Neural crest cell (in vitro differentiated cells): ENCODE measurements around the gene CIPC. TPM values are rescaled to one million over a fixed set of nuclear protein-coding genes. Genes with fewer than 3 reads are reported as not detected.

ENCODE experiments used
- DNase-seq: peaks from one replicate; pipeline ENCODE4 v3.0.0; 2021; ENCODE audit warnings: low read depth, mixed read lengths, low spot score
- H3K27ac Mint-ChIP-seq: one replicate; pipeline ENCODE4 v1.8.0; 2021; ENCODE audit warnings: mild to moderate bottlenecking, mixed read lengths; ENCODE audit not compliant: unreplicated experiment
- H3K27me3 Mint-ChIP-seq: 2 replicates; pipeline ENCODE4 v1.8.0; 2021; ENCODE audit warnings: low read depth, mild to moderate bottlenecking, mixed read lengths
- H3K36me3 Mint-ChIP-seq: 2 replicates; pipeline ENCODE4 v1.8.0; 2021; ENCODE audit warnings: low read depth, mild to moderate bottlenecking, mixed read lengths
- H3K4me1 Mint-ChIP-seq: 2 replicates; pipeline ENCODE4 v1.8.0; 2021; ENCODE audit warnings: mixed read lengths
- H3K4me3 Mint-ChIP-seq: one replicate; pipeline ENCODE4 v1.8.0; 2021; ENCODE audit warnings: mild to moderate bottlenecking, mixed read lengths
- H3K9me3 Mint-ChIP-seq: 2 replicates; pipeline ENCODE4 v1.8.0; 2021; ENCODE audit warnings: mixed read lengths
- CTCF ChIP-seq: fragments of 200-600 bp; sonication (generic); conservative IDR thresholded peaks from 2 replicates; pipeline ENCODE4 v1.5.0; 2021; ENCODE audit warnings: antibody characterized with exemption, mild to moderate bottlenecking
- long read RNA-seq: library from polyadenylated mRNA; unstranded; transcript quantifications from one replicate; pipeline ENCODE4 v2.0.0, GENCODE V29; 2020
- total RNA-seq: library from RNA; stranded (reverse); gene quantifications from 2 replicates; pipeline ENCODE4 v1.2.1, GENCODE V29; 2021

CIPC gene
- 28.7 and 29.8 TPM in 2 replicates for total RNA-seq
- long read RNA-seq, full-length matches to known transcripts = 13 of 14 reads
- long read RNA-seq, partial matches to known transcripts = 1 of 14 reads
- long read RNA-seq, other reads (novel, unspliced or antisense) = 0 of 14 reads

GRCh38 chr14:77097700-77098528 lies at the start of gene CIPC:
CIPC (plus strand) TSS chr14:77098258; CDS start chr14:77105709, 7,451 bp downstream.
- DNase-seq = peak; percentile 99
- no peaks in the 10 kb centered on the region for H3K36me3 Mint-ChIP-seq
- H3K4me1 Mint-ChIP-seq = peaks cover 65% of the 10 kb centered on the region
- peak within 1 kb of the TSS; percentile 84 for H3K4me3 Mint-ChIP-seq
- H3K27ac Mint-ChIP-seq = peak within 1 kb of the TSS; percentile 98
- H3K27me3 Mint-ChIP-seq = no peaks in the 10 kb centered on the region
- H3K9me3 Mint-ChIP-seq = no peaks in the 10 kb centered on the region
- peak; percentile 7 for TF ChIP-seq CTCF

- TF ChIP-seq CTCF = no peak
- Mint-ChIP-seq H3K27me3 (no peaks in the 10 kb centered on the region), H3K9me3 (no peaks in the 10 kb centered on the region), H3K4me3 (no peak overlapping the region), H3K36me3 (no peaks in the 10 kb centered on the region), H3K4me1 (peaks cover 33% of the 10 kb centered on the region), H3K27ac (peak overlapping the region; percentile 84)
- no peak for DNase-seq
Measured at GRCh38 chr14:77051116-77051515, 46.9 kb upstream of the CIPC start.

GRCh38 chr14:77052281-77053044 lies 45.6 kb upstream of the CIPC start:
- H3K4me3 Mint-ChIP-seq = no peak overlapping the region
- no peak for DNase-seq
- no peak for TF ChIP-seq CTCF
- peaks cover 31% of the 10 kb centered on the region for H3K4me1 Mint-ChIP-seq
- peak overlapping the region; percentile 8 for H3K27ac Mint-ChIP-seq
- no peaks in the 10 kb centered on the region for H3K27me3 Mint-ChIP-seq
- H3K9me3 Mint-ChIP-seq = no peaks in the 10 kb centered on the region
- no peaks in the 10 kb centered on the region for H3K36me3 Mint-ChIP-seq

- peak; percentile 77 for DNase-seq
- no peaks in the 10 kb centered on the region for H3K9me3 Mint-ChIP-seq
- peaks cover 30% of the 10 kb centered on the region for H3K4me1 Mint-ChIP-seq
- TF ChIP-seq CTCF = peak; percentile 96
- H3K27me3 Mint-ChIP-seq = no peaks in the 10 kb centered on the region
- H3K4me3 Mint-ChIP-seq = no peak overlapping the region
- no peak overlapping the region for H3K27ac Mint-ChIP-seq
- no peaks in the 10 kb centered on the region for H3K36me3 Mint-ChIP-seq
Measured at GRCh38 chr14:77053046-77053841, 44.8 kb upstream of the CIPC start.

GRCh38 chr14:77055306-77055705 lies 42.8 kb upstream of the CIPC start:
- Mint-ChIP-seq H3K36me3 (no peaks in the 10 kb centered on the region), H3K27ac (no peak overlapping the region), H3K9me3 (no peaks in the 10 kb centered on the region), H3K4me3 (no peak overlapping the region), H3K27me3 (no peaks in the 10 kb centered on the region), H3K4me1 (peaks cover 42% of the 10 kb centered on the region)
- TF ChIP-seq CTCF = no peak
- no peak for DNase-seq
